Stomach smooth muscle (tissue), 2 donors: ENCODE data around the gene WNT5A.

Experiments used
- H3K27ac ChIP-seq: one replicate; pipeline ENCODE4 v1.7.0; 2013; ENCODE audit warnings: mild to moderate bottlenecking, low read length, inconsistent platforms
- H3K27me3 ChIP-seq, 2 donors: one replicate each; pipeline ENCODE4 v1.7.0; 2013; ENCODE audit warnings: low read length in 2 of 2; ENCODE audit not compliant: insufficient read depth in 2 of 2, control insufficient read depth in 1 of 2
- H3K36me3 ChIP-seq, 2 donors: one replicate each; pipeline ENCODE4 v1.7.0; 2013; ENCODE audit warnings: low read length in 2 of 2; ENCODE audit not compliant: control insufficient read depth in 2 of 2, insufficient read depth in 2 of 2
- H3K4me1 ChIP-seq: one replicate; pipeline ENCODE4 v1.7.0; 2013; ENCODE audit warnings: low read length; ENCODE audit not compliant: control insufficient read depth, insufficient read depth
- H3K4me3 ChIP-seq, 2 donors: one replicate each; pipeline ENCODE4 v1.7.0; 2013; ENCODE audit warnings: low read length in 2 of 2
- H3K9ac ChIP-seq, 2 donors: one replicate each; pipeline ENCODE4 v1.7.0; 2013; ENCODE audit warnings: low read length in 2 of 2, mild to moderate bottlenecking in 1 of 2
- H3K9me3 ChIP-seq, 2 donors: one replicate each; pipeline ENCODE4 v1.7.0; 2013; ENCODE audit warnings: low read length in 2 of 2; ENCODE audit not compliant: control insufficient read depth in 2 of 2
- donor health status: healthy.
- donor health status: Pancreatic carcinoma.

Gene WNT5A

GRCh38 chr3:55423782-55424181 lies 63.3 kb downstream of the WNT5A start:
- Histone ChIP-seq H3K4me3 (no peak overlapping the region), H3K36me3 (no peaks in the 10 kb centered on the region), H3K27me3 (no peaks in the 10 kb centered on the region), H3K4me1 (no peaks in the 10 kb centered on the region), H3K27ac (no peak overlapping the region), H3K9ac (no peak overlapping the region), H3K9me3 (peaks cover 3% of the 10 kb centered on the region in 2 donors)

- no peak overlapping the region for H3K4me3 ChIP-seq
- H3K9me3 ChIP-seq: peaks cover 0 to 3% of the 10 kb centered on the region in 2 donors
- no peak overlapping the region for H3K9ac ChIP-seq
- H3K27ac ChIP-seq: no peak overlapping the region
- H3K36me3 ChIP-seq: no peaks in the 10 kb centered on the region
- no peaks in the 10 kb centered on the region for H3K27me3 ChIP-seq
- H3K4me1 ChIP-seq: no peaks in the 10 kb centered on the region
These were observed 69.9 kb downstream of the WNT5A start for GRCh38 chr3:55417211-55417610.

- Histone ChIP-seq H3K9ac (no peak overlapping the region), H3K27me3 (no peaks in the 10 kb centered on the region), H3K4me1 (no peaks in the 10 kb centered on the region), H3K27ac (no peak overlapping the region), H3K36me3 (no peaks in the 10 kb centered on the region), H3K9me3 (peaks cover 0 to 3% of the 10 kb centered on the region in 2 donors), H3K4me3 (no peak overlapping the region)
These were observed 70.7 kb downstream of the WNT5A start for GRCh38 chr3:55416331-55416821.
